Measurements from ENCODE around the gene MTMR3.

DNA sequence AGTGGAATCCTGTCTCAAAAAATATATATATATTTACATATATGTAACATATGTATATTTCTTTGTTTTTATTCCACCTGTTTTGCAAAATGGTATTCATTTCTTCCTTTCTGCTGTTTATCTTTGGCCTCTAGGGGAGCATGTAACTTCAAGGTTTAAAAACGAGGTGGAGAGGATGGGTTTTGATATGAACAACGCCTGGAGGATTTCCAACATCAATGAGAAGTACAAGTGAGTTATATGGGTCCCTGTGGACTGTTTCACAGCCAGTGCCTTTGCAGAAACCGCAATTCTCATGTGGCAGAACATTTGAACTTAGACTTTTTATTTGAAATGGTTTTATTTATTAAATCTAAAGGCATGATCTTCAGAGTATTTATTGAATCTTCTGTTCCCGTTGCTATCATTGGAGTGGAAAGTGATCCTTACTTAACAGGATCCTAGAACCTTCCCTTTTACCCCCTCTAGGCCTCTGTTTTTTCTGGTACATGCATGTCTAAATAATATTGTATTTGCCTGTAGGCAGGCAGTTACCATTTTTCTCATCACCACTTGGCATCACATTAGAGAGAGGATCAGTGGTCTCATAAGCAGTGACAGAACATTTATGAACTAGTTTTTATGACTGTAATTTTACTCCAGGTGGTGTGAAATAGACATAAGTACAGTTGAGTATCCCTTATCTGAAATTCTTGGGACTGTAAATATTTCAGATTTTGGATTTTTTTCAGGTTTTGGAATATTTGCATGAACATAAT is 115.8 kb downstream of the MTMR3 start:
- TF ChIP-seq, protein P1, sequence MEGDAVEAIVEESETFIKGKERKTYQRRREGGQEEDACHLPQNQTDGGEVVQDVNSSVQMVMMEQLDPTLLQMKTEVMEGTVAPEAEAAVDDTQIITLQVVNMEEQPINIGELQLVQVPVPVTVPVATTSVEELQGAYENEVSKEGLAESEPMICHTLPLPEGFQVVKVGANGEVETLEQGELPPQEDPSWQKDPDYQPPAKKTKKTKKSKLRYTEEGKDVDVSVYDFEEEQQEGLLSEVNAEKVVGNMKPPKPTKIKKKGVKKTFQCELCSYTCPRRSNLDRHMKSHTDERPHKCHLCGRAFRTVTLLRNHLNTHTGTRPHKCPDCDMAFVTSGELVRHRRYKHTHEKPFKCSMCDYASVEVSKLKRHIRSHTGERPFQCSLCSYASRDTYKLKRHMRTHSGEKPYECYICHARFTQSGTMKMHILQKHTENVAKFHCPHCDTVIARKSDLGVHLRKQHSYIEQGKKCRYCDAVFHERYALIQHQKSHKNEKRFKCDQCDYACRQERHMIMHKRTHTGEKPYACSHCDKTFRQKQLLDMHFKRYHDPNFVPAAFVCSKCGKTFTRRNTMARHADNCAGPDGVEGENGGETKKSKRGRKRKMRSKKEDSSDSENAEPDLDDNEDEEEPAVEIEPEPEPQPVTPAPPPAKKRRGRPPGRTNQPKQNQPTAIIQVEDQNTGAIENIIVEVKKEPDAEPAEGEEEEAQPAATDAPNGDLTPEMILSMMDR (IDR thresholded peaks at IDR 0.05), result peak in 2 of 6 experiments; percentile 7 to 47
- TF ChIP-seq POLR2A (IDR thresholded peaks at IDR 0.05), result no peak

Measured in adrenal gland (tissue), 5 donors.